Gastroesophageal sphincter (tissue), 4 donors: ENCODE data around the gene EPHA3. TPM values are rescaled to one million over a fixed set of nuclear protein-coding genes. Genes with fewer than 3 reads are reported as not detected.

Experiments used
- ATAC-seq: fragments of 150-250 bp; one replicate; pipeline ENCODE4 v1.9.1; 2016; ENCODE audit warnings: mild to moderate bottlenecking, moderate library complexity
- H3K27ac ChIP-seq, 4 donors: fragments of 200-600 bp; sonication (generic) in 3 of 4; 1 replicate in 3 of 4; 2 replicates in 1 of 4; pipeline ENCODE4 v1.5.1; 2016 to 2019
- H3K27me3 ChIP-seq: fragments of 200-600 bp; sonication (generic); one replicate; pipeline ENCODE4 v1.5.1; 2019
- H3K36me3 ChIP-seq, 2 donors: fragments of 200-600 bp; sonication (generic); one replicate each; pipeline ENCODE4 v1.5.1; 2019; ENCODE audit warnings: control low read depth in 1 of 2
- H3K4me1 ChIP-seq, 3 donors: fragments of 200-600 bp; sonication (generic); 1 replicate in 2 of 3; 2 replicates in 1 of 3; pipeline ENCODE4 v1.5.1; 2016 to 2019; ENCODE audit warnings: control low read depth in 2 of 3
- H3K4me3 ChIP-seq, 2 donors: fragments of 200-600 bp; sonication (generic); one replicate each; pipeline ENCODE4 v1.5.1; 2019; ENCODE audit warnings: mild to moderate bottlenecking in 1 of 2, moderate library complexity in 1 of 2
- H3K9me3 ChIP-seq, 3 donors: fragments of 200-600 bp; sonication (generic); one replicate each; pipeline ENCODE4 v1.5.1; 2017 to 2019; ENCODE audit warnings: control low read depth in 2 of 3
- CTCF ChIP-seq, 4 experiments: fragments of 200-600 bp in 2 of 4; fragments of 450-650 bp in 2 of 4; sonication (generic) in 1 of 4; IDR thresholded peaks; one replicate each; pipeline ENCODE4 v1.5.1; 2017 to 2019; ENCODE audit warnings: antibody characterized with exemption in 4 of 4, mild to moderate bottlenecking in 2 of 4, moderate library complexity in 2 of 4
- EP300 ChIP-seq: sonication (generic); formaldehyde crosslinking; IDR thresholded peaks from one replicate; pipeline ENCODE4 v1.6.1; 2017; ENCODE audit warnings: antibody characterized with exemption, mild to moderate bottlenecking
- POLR2A ChIP-seq, 2 donors: fragments of 450-650 bp; IDR thresholded peaks; one replicate each; pipeline ENCODE4 v1.6.1; 2017; ENCODE audit warnings: antibody characterized with exemption in 2 of 2, mild to moderate bottlenecking in 2 of 2, moderate library complexity in 1 of 2
- POLR2AphosphoS5 ChIP-seq: sonication (generic); formaldehyde crosslinking; IDR thresholded peaks from one replicate; pipeline ENCODE4 v1.6.1; 2017; ENCODE audit warnings: antibody characterized with exemption
- WGBS, 2 donors: methylation state at CpG; one replicate each; pipeline ENCODE4 v1.1.5; 2018; ENCODE audit warnings: low coverage in 1 of 2; 5-methylcytosine and 5-hydroxymethylcytosine counted together
- total RNA-seq, 4 donors: library from RNA; depleted of rRNA; stranded (reverse); fragments of >200 nt; gene quantifications; one replicate each; pipeline ENCODE4 v1.1.0, GENCODE V29; 2016

Gene EPHA3
- total RNA-seq, 4 donors from 2014 or later = 9.3 to 20.4 (median 15.9) TPM

GRCh38 chr3:89289574-89290190, 182.3 kb downstream of the EPHA3 start:
- no peak overlapping the region for H3K4me3 ChIP-seq
- ATAC-seq = no peak
- TF ChIP-seq POLR2AphosphoS5 (no peak), CTCF (IDR thresholded peaks at IDR 0.05) (no peak), EP300 (no peak), POLR2A (IDR thresholded peaks at IDR 0.05) (no peak)
- no peaks in the 10 kb centered on the region for H3K4me1 ChIP-seq
- H3K9me3 ChIP-seq = no peaks in the 10 kb centered on the region
- no peaks in the 10 kb centered on the region for H3K27me3 ChIP-seq
- H3K36me3 ChIP-seq = no peaks in the 10 kb centered on the region
- WGBS, 2 donors = 88 to 94% methylated on average over 5 of the region's 5 CpGs
- H3K27ac ChIP-seq = no peak overlapping the region

GRCh38 chr3:89297199-89297598, 189.8 kb downstream of the EPHA3 start:
- no peak overlapping the region for H3K27ac ChIP-seq
- ATAC-seq = no peak
- H3K36me3 ChIP-seq = no peaks in the 10 kb centered on the region
- H3K27me3 ChIP-seq = no peaks in the 10 kb centered on the region
- TF ChIP-seq CTCF (IDR thresholded peaks at IDR 0.05) = no peak
- TF ChIP-seq POLR2AphosphoS5 = no peak
- TF ChIP-seq POLR2A (IDR thresholded peaks at IDR 0.05) = no peak
- no peak for TF ChIP-seq EP300
- H3K4me3 ChIP-seq = no peak overlapping the region
- H3K9me3 ChIP-seq = no peaks in the 10 kb centered on the region
- 80 to 89% methylated on average over 1 of the region's 1 CpG for WGBS, 2 donors
- H3K4me1 ChIP-seq = no peaks in the 10 kb centered on the region

GRCh38 chr3:89300526-89300925, 193.1 kb downstream of the EPHA3 start:
- WGBS, 2 donors = 55 to 64% methylated on average over 2 of the region's 2 CpGs
- H3K27ac ChIP-seq = no peak overlapping the region
- no peaks in the 10 kb centered on the region for H3K9me3 ChIP-seq
- no peaks in the 10 kb centered on the region for H3K36me3 ChIP-seq
- no peaks in the 10 kb centered on the region for H3K4me1 ChIP-seq
- ATAC-seq = no peak
- no peak for TF ChIP-seq POLR2AphosphoS5
- TF ChIP-seq CTCF (IDR thresholded peaks at IDR 0.05) = no peak
- no peak for TF ChIP-seq POLR2A (IDR thresholded peaks at IDR 0.05)
- TF ChIP-seq EP300 = no peak
- H3K4me3 ChIP-seq = no peak overlapping the region
- H3K27me3 ChIP-seq = no peaks in the 10 kb centered on the region

GRCh38 chr3:89300981-89301380, 193.6 kb downstream of the EPHA3 start:
- Histone ChIP-seq H3K9me3 (no peaks in the 10 kb centered on the region), H3K4me1 (no peaks in the 10 kb centered on the region), H3K36me3 (no peaks in the 10 kb centered on the region), H3K27ac (no peak overlapping the region), H3K4me3 (no peak overlapping the region), H3K27me3 (no peaks in the 10 kb centered on the region)
- ATAC-seq = no peak
- TF ChIP-seq EP300 (no peak), CTCF (IDR thresholded peaks at IDR 0.05) (no peak), POLR2A (IDR thresholded peaks at IDR 0.05) (no peak), POLR2AphosphoS5 (no peak)
- 45 to 59% methylated on average over 2 of the region's 2 CpGs for WGBS, 2 donors

GRCh38 chr3:89303701-89304100, 196.3 kb downstream of the EPHA3 start:
- H3K27ac ChIP-seq = no peak overlapping the region
- H3K4me1 ChIP-seq = no peaks in the 10 kb centered on the region
- no peaks in the 10 kb centered on the region for H3K36me3 ChIP-seq
- TF ChIP-seq POLR2AphosphoS5 = no peak
- TF ChIP-seq EP300 = no peak
- no peak for TF ChIP-seq POLR2A (IDR thresholded peaks at IDR 0.05)
- TF ChIP-seq CTCF (IDR thresholded peaks at IDR 0.05) = no peak
- no peak overlapping the region for H3K4me3 ChIP-seq
- no peaks in the 10 kb centered on the region for H3K27me3 ChIP-seq
- no peaks in the 10 kb centered on the region for H3K9me3 ChIP-seq
- ATAC-seq = no peak
